IPS DF 4.7 (cell line): ENCODE data around the gene BAZ2A.
"Not testable (repeated sequence)": the region's sequence is repeated elsewhere in the genome, so short reads cannot be mapped to it uniquely, and the experiment has no call there.

ENCODE experiments used
- DNase-seq: peaks from one replicate; pipeline ENCODE4 v3.0.0-alpha.2; 2013; ENCODE audit warnings: low spot score; ENCODE audit errors: extremely low read depth

Gene BAZ2A

DNA sequence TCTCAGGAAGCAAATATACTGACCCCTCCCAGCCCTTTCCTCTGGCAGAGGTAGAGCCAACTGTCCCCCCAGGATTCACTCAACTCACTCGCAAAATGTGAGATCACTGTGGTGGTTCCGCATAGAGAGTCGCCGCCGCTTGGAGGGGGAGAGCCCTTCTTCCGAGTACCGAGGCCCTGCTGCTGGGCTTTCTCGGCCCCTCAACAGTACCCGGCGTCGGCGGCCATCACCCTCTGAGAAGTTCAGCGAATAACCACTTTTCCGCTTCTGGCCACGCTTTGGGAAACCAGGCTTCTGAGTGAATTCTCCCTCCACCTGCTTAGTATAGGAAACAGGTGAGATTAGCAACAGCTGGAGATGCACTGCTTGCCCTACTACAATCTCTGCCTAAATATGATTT lies 31.1 kb downstream of the BAZ2A start:
- DNase-seq, result no peak

DNA sequence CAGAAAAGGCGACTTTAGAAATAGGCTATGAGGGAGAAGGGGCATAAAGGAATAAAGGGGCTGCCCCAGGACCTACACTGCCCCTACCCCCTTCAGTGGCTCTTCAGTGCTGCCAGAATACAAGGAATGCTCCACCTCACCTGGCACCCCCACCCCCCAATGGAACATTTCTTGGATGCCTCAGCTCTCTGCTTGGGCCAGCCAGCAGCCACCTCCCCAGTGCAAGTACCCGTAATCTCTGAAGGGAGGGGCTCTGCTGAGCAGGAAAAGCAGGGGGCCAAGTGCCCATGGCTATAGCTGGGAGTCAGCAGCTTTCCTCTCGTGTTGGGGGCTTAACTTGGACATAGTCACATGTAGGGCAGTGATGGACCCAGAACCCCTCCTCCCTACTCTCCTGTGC lies 33.3 kb downstream of the BAZ2A start:
- no peak for DNase-seq

DNA sequence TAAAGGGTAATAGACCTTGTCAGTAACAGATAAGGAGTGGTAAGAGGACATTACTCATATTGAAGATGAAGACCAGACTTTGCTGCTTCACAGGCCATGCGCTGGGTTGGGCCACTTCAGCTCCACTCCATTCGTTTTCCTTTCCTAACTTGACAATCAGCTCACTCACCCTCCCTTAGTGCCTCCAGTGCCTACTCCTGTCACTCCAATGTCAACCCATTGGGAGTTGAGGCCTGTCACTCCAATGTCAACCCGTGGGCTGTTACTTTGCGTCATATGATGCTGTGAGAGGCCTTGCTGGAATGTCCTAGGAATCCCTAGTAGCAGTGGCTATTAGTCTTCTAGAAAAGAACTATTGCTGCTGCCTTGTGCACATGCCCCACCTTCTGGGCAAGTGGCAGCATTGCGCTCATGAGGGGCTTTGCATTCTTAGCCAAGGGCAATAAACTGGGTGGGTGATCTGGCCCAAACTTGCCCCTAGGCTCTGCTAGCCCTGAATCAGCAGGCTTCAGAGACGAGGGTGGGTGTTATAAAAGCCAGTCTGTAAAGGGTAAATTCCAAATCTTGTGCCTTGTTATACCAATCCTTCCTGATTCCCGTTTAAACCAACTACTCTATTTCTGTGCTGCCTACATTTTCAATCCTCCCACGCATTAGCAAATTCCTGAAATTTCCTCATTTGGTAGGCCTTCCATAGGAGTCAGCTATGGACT lies 36.1 kb downstream of the BAZ2A start:
- DNase-seq, result peak; percentile 78

DNA sequence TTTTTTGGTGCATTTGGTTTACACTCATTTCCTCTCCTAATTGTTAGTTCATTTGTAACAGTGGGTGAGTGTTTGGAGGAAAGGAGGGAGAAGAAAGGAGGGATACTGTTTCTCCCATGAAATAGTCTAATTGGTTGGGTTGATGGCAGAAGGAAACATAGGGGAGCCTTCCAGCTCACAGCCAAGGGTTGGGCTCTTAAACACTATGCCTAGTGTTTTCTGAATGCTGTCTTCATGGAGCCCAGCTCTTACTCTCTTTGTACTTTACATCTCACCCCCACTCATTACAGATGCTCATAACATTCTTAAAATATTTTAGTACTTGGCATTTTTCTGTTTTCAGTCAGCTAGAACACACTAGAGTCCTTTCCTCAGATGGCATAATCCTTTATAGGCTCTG lies 38.2 kb downstream of the BAZ2A start:
- no peak for DNase-seq

DNA sequence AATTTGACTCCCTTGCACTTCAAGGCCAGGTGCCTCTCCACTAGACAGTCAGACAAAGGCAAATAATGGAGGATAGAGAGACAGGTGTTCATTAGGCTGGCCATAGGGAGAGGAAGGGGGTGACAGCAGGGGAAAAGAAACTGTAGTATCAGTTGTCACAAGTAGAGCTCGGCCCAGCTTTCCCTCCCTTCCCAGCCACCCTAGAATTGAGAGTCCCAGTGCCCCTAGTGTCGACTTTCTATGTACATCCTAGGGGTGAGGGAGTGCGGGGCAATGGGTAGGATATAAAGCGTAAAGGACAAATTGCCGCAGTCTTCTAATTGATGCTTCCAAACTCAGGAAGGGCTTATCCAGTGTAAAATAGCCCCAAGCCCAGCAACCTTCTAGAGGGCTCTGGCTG lies 39.0 kb downstream of the BAZ2A start:
- no peak for DNase-seq

DNA sequence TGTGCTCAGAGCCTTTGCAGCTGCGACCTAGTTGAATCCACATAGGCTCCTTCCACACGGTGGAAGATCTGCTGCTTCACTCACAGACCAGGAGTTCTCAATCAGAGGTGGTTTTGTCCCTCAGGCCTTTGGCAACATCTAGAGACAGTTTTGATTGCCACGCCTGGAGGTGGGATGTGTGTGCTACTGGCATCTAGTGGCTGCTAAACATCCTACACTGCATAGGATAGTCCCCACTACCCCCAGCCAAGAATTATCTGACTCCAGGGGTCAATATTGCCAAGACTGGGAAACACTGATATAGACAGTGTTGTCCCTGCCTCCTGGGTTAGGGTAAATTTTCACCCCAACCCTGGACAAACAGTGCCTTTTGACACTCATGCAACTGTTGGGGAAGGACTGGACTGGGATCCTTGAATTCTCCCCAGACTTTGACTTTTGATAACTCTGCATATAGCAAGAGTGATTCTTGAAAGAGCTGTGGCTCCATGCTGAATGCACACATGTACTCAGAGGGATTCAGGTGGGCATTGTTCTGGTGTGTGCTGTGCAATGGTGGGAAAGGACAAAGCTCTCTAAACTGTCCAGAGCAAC lies 39.8 kb downstream of the BAZ2A start:
- DNase-seq, result no peak

DNA sequence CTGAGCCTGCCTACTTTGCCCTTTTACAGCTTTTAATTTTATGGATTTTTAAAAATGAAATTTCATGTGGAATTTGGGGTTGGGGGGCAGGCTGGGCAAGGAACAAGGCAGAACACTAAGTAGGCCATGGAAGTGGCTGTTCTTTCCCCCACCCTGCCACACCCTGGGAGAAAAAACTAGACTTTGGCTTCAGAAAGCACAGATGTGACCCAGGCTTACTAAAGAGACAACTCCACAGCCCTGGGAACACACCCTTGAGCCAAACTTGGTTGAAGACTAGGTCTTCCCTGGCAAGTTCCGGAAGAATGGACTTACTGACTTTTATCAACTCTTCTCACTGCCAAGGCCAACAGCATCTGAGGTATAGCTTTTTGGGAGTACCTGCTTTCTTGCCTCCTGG lies 40.3 kb downstream of the BAZ2A start:
- DNase-seq, result no peak

DNA sequence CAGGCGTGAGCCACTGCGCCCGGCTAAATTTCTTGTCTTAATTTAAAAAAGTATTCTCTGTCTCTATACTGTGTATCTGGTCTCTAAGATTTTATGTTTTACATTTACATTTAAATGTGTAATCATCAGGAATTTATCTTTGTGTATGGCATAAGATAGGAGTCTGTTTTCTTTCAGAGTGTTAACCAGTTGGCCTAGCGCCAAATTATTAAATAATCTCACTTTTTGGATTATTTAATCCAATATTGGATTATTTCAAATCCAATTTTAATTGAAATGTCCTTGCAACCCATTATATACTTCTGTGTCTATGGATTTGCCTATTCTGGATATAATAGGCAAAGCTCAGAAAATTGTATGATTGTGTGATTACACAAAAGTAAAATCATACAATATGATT lies 45.0 kb downstream of the BAZ2A start:
- no peak for DNase-seq

DNA sequence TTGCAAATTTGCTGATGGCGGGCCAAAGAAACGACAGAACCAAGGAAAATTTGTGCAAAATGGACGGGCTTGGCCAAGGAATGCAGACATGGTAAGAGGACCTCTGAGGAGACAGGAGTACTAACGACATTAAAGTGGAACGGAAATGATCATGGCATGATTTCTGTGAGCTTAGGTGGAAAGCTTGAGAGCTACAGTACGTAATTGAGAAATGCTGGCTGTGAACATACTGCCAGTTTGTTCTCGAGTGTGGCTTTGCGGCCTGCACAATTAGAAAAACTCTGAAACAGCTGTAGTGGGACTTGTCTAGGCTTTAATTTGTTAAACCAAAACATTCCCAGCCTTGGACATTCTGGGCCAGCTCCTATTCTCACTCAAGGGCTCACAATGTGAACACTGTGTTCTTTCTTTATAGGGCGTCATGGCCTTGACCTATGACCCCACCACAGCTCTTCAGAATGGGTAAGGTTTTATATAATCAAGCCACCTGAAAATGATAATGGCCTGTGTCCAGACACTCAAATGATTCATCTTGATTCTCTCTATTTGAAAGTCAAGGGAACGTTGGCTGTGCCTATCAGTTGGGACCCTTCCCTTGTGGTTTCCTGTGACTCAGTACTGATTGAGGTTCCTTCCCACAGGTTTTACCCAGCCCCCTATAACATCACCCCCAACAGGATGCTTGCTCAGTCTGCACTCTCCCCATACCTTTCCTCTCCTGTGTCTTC lies 48.5 kb downstream of the BAZ2A start:
- no peak for DNase-seq

DNA sequence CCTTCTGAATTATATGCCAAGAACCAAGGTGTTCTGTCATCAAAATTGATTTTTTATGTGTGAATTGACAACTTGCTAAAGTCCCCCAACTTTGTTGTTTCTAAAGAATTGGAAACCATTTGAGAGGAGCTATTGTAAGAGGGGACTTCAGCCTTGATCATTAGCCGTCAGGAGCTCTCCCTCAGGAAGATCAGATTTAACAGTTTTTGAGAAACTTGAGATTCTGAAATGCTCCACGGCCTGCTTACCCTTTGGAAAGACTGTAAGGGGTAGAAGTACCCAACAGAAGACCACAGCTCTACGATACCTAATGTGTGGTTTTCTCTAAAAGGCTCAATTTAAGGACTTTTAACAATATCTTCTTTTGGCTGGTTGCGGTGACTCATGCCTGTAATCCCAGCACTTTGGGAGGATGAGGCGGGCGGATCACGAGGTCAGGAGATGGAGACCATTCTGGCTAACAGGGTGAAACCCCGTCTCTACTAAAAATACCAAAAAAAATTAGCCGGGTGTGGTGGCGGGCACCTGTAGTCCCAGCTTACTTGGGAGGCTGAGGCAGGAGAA lies 51.1 kb downstream of the BAZ2A start:
- DNase-seq, result no peak

DNA sequence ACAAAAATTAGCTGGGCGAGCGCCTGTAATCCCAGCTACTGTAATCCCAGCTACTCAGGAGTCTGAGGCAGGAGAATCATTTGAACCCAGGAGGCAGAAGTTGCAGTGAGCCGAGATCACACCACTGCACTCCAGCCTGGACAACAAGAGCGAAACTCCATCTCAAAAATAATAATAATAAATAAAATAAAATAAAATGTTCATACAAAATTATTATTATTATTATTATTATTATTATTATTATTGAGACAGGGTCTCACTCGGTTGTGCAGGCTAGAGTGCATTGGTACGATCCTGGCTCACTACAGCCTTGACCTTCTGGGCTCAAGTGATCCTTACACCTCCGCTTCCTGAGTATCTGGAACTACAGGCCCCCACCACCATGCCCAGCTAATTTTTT lies 52.9 kb downstream of the BAZ2A start:
- not testable (repeated sequence) for DNase-seq

DNA sequence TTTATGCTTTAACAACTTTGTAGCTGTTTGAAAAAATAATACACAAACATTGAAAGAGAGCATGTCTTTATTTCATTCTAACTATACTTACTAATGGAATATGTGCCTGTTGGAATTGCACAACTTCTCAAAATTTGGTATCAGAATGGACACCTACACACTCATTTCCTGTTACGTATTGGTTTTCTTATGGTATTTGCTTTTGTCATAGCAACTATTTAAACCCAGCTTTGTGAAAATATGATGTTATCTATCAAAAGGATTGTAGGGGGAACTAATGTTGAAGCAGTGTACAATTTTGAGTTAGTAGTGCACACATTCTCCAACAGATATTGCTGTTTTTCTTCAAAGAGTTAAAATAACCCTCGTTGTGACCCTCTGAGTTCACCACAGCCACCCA lies 55.9 kb downstream of the BAZ2A start:
- DNase-seq, result no peak

DNA sequence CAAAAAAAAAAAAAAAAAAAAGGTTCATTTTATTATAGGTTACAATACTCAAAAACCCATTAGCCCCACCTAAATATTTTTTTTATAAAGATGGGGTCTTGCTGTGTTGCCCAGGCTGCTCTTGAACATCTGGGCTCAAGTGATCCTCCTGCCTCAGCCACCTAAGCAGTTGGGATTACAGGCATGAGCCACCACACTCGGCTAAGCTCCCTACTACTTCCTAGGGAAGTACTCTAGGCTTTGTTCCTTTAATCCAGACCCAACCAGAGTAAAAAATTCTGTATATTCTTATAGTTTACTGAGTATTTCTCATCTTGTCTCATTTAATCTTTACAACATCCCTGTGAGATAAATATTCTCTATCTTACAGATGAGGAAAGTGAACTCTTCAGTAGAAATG lies 57.8 kb downstream of the BAZ2A start:
- DNase-seq, result no peak

DNA sequence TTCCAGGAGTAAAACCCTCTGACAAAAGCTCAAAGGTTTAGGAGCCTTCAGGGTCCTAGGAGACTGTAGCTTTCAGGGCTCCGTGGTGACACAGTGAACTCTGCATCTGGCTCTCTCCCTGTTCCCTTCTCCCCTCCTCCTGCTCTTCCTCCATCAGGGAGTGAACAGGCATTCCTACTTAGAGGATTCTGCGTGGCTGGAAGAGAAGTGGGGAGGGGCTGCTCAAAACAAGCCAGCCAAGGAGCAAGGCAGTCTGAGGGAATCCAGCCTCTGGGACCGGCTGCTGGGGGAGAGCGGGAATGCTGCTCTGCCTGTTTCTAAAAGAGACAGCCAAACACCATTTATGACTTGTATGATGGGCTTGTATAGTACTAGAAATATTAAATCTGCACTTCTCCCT lies 59.0 kb downstream of the BAZ2A start:
- DNase-seq, result no peak

DNA sequence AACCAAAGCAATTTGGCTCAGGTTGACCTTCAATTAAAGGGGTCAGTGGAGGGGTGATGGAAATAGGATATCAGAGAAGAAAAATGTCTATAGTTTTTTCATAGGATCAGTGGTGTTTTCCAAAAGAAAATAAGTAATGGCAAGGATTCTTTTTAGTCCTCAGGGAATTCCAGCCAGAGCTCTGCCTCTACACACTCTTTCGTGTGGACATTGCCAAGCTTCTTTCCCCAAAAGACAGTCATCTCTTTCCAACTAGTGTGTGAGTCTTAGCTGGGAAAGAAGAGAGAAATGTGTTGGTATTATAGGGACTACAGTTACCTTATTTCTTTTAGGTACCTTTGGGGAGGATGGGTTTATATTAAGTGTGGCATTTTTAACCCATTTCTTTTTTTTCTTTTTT lies 62.0 kb downstream of the BAZ2A start:
- DNase-seq, result no peak

DNA sequence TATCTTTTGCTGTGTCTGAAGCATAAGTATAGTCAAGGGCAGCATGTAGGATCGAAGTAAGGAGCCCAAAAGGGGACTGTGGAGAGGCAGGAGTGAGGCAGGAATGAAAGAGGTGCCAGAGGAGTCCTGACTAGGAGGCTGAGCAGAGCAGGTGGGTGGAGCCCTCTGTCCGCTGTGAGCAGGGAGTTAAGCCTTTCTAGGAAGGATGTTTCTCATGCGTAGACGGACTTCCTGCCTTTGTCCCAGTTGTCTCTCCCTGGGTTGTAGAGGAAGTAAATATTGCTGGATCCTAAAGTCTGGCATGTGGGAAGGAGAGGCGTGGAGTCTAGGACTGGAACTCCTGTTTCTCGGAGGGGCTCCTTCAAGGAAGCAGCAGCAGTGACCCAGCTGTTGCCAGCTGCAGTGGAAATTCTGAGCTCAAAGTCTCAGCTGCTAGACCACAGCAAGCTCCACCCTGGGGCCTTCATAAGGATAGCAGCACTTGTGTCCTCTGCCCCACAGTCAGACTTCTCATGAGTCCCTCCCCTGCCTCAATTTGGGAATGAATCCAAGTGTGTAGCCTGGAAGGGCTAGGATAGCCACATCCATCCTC lies 64.5 kb downstream of the BAZ2A start:
- no peak for DNase-seq

DNA sequence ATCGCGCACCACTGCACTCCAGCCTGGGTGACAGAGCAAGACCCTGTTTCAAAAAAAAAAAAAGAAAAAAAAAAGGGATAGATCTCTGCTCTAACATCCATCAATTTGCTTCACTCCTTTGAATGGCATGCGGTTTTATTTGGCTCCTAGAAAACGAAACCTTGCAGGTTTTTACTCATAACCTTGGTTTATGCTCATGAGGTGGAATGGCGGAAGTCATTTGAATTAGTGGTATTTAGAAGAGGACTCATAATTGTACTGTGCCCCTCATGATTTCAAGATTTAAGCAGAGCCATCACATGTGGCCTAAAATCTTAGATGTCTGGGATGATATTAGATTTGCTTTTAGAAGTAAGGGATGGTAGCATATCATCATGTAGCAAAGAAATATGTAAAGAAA lies 79.1 kb downstream of the BAZ2A start:
- no peak for DNase-seq

DNA sequence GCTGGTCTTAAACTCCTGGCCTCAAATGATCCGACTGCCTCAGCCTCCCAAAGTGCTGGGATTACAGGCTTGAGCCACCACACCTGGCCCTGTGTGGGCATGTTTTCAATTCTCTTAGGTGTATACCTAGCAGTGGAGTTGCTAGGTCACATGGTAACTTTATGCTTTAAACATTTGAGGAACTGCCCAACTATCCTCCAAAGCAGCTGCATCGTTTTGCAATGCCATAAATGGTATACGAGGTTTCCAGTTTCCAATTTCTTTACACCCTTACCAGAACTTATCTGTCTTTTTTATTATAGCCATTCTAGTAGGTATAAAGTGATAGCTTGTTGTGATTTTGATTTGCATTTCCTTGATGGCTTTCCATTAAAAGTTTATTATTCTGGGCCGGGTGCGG lies 83.4 kb downstream of the BAZ2A start:
- no peak for DNase-seq
